Astrocyte of the cerebellum (primary cell): ENCODE data around the gene TMEM123.
A peak's percentile ranks its signal among the peaks of the same experiment; 100 is the strongest.

Experiments used
- DNase-seq: peaks from one replicate; pipeline ENCODE4 v3.0.0-alpha.2; 2011; ENCODE audit warnings: low read depth
- H3K4me3 ChIP-seq: 2 replicates; pipeline ENCODE4 v1.5.1; 2011; ENCODE audit warnings: mild to moderate bottlenecking, low read depth, low read length, moderate library complexity
- in situ Hi-C: cut with HindIII; loops from 2 replicates; pipeline ENCODE4 v1.10.0; 2017; ENCODE audit warnings: low sequenced_read_pairs
- TF ChIP-seq, protein P1 (sequence below): IDR thresholded peaks from 2 replicates; pipeline ENCODE4 v1.5.1; 2012; ENCODE audit warnings: low read length, low read depth, moderate library complexity, mild to moderate bottlenecking; ENCODE audit errors: missing control alignments

Gene TMEM123, protein sequence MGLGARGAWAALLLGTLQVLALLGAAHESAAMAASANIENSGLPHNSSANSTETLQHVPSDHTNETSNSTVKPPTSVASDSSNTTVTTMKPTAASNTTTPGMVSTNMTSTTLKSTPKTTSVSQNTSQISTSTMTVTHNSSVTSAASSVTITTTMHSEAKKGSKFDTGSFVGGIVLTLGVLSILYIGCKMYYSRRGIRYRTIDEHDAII

DNA sequence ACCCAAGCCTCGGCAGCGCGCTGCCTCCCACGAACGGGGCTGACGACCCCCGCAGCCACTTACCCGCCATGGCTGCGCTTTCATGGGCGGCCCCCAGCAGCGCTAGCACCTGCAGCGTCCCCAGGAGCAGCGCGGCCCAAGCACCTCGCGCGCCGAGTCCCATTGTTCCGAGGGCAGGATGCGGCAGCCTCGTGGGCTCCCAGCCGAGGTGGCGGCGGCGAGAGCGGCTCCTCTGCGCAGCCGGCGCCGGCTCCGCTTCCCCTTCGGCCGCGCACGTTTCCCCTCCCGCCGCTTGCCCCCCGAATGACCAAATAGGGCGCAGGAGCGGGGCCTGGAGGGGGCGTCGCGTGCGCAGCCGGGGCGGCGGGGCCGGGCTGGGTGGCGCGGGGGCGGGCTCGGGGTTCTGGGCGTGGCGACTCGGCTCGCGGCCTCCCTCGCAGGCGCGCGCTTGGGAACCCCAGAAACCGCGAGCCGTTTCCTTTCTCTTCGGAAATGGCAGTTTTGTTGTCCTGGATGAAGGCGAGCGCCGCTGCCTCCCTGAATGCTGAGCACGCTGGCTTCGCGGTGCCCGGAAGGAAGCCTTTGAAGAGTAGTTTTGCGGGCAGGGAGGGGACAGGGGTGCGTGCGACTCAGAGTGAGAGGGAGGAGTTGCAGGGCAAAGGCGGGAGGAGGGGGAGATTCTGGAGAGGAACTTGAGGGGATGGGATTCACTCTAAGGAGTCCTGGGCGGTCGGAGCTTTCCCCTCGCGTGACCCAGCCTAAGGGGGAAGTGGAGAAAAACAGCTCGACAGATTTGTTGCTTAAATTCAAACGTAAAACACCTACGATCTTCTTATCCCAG, at the start of gene TMEM123:
Gene TMEM123 (minus strand): TSS at position 305 of the 841 bp plus-strand sequence. CDS start 142 bp downstream, at position 163.
- TF ChIP-seq, protein P1, sequence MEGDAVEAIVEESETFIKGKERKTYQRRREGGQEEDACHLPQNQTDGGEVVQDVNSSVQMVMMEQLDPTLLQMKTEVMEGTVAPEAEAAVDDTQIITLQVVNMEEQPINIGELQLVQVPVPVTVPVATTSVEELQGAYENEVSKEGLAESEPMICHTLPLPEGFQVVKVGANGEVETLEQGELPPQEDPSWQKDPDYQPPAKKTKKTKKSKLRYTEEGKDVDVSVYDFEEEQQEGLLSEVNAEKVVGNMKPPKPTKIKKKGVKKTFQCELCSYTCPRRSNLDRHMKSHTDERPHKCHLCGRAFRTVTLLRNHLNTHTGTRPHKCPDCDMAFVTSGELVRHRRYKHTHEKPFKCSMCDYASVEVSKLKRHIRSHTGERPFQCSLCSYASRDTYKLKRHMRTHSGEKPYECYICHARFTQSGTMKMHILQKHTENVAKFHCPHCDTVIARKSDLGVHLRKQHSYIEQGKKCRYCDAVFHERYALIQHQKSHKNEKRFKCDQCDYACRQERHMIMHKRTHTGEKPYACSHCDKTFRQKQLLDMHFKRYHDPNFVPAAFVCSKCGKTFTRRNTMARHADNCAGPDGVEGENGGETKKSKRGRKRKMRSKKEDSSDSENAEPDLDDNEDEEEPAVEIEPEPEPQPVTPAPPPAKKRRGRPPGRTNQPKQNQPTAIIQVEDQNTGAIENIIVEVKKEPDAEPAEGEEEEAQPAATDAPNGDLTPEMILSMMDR: no peak

DNA sequence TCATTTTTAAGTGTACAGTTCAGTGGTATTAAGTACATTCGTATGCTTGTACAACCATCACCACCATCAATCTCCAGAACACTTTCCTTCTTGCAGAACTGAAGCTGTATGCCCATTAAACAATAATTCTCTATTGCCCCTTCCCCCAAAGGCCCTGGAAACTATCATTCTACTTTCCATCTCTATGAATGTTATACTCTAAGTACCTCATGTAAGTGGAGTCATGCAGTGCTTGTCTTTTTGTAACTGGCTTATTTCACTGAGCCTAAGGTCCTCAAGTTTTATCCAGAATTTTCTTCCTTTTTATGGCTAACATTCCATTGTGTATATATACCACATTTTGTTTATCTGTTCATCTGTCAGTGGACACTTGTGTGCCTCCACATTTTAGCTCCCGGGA, 48.3 kb upstream of the TMEM123 start:
- no peak for DNase-seq
- in situ Hi-C loops: no loop called here
- no peak overlapping the region for H3K4me3 ChIP-seq
- TF ChIP-seq, protein P1: no peak

More for the DNA sequence above, at the start of gene TMEM123:
- peak within 1 kb of the TSS; percentile 62 for H3K4me3 ChIP-seq
- DNase-seq: no peak
- in situ Hi-C loops: no loop called here

DNA sequence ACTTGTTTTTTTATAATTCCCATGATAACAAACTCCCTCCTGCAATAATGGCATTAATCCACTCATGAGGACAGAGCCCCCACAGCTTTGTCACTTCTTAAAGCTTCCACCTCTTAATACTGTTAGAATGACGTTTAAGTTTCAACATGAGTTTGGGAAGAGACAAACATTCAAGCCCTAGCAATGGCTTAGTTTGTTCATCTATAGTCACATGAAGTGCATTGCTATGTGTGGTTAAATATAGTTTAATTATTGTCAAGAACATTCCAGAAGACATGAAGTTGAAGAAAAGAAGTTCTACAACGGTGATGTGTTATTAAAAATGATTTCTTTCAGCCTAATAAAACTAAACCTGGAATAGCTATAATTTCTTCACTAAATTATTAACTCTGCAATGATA, 47.4 kb upstream of the TMEM123 start:
- DNase-seq: no peak
- no peak overlapping the region for H3K4me3 ChIP-seq
- TF ChIP-seq, protein P1: no peak
- in situ Hi-C loops: no loop called here

DNA sequence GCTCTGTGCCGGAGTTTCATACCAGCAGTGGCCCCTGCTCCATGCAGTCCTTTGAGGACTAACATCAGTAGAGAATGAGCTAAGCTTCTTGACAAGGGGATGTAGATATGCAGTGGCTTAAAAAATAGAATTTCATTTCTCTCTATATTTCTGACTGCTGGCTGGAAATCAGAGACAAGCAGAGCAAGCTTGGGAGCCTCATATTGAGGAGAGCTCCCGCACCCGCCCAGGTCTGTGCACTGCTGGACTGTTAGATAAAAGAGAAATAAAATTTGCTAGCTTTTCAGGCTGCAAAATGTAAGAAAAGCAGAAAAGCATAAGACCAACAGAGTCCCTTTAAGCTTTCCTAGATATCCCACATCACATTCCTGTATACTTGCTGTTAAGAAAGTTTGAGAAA, 46.6 kb upstream of the TMEM123 start:
- DNase-seq: no peak
- TF ChIP-seq, protein P1: no peak
- H3K4me3 ChIP-seq: no peak overlapping the region
- in situ Hi-C loops: no loop called here

DNA sequence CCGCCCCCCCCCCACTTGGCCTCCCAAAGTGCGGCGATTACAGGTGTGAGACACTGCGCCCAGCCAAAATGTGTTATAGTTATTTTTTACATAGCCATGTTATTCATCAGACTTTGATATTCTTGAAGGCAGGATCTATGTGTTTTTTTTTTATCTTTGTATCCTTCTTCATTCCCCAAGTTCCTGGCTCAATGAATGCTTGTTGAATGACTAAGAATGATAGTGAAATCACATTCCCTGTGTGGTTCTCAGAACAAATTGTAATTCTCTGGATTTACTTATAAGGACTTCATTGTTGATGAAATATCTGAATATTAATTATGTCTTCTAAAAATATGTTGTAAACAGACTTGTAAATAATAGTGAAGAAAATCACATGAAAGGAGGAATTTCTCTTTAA, 44.5 kb upstream of the TMEM123 start:
- no peak for DNase-seq
- in situ Hi-C loops: no loop called here
- no peak overlapping the region for H3K4me3 ChIP-seq
- TF ChIP-seq, protein P1: no peak

DNA sequence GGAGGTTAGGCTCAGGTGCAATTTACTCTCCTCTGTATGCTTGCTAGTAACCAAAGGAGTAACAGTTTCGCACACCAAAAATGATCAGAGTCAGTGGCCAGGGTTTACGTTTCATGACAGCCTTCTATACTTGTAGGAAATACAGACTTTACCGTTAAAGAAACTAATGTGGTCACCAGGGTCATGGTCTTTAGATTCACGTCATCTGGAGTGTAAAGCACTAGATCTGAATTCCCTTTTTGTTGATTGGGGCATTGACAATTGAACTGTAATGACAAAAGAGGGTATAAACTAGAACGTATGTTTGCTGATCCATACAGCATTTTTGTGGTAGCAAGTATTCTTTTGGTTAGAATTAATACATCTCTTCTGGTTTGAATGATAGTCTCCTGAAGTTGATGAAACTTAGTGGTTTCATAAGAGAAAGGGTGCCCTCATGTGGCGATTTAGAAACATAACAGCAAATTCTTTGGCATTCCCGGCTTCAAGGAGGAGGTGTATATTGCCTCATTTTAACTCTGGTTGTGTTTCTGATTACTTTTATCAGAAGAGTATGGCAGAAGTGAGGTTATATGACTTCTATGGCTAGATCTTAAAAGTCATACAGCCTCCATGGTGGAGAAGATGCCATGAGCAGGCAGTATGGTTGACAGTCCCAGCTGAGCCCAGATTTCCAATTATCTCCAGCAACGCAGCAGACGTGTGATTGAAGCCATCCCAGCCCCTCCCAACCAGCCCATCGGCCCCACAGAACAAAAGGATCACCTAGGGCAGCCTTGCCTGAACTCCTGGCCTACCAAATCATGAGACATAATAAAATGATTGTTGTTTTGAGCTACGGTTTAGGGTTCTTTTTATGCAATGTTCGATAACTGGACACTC, 42.8 kb upstream of the TMEM123 start:
- DNase-seq: peak; percentile 86
- TF ChIP-seq, protein P1: peak; percentile 52

More for the DNA sequence above, 42.8 kb upstream of the TMEM123 start:
- no peak overlapping the region for H3K4me3 ChIP-seq
- in situ Hi-C loops: no loop called here
